ENCODE measurements around the gene UNC80.

DNA sequence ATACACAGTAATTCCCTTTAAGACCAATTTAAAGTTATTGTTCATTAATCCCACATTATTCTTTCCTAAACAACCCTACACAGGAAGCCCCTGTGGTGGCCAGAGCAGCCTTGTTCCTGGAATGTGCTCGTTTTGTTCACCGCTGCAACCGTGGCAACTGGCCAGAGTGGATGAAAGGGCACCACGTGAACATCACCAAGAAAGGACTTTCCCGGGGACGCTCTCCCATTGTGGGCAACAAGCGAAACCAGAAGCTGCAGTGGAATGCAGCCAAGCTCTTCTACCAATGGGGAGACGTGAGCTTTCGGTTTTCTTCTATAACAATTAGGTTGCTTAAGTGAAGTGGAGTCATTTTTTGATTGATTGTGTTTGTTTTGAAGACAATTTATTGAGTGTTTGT lies 101.0 kb downstream of the UNC80 start:
- TF ChIP-seq CTCF (IDR thresholded peaks at IDR 0.05) (no peak), EZH2 (IDR thresholded peaks at IDR 0.05; ENCODE audit: borderline replicate concordance, insufficient read depth, low read depth, low read length, poor library complexity, severe bottlenecking) (no peak)

All from B cell (primary cell).